ENCODE measurements around the gene FOXK1.
A peak's percentile ranks its signal among the peaks of the same experiment; 100 is the strongest.

GRCh38 chr7:4745265-4745919 lies 63.3 kb downstream of the FOXK1 start:
- no peak for TF ChIP-seq CTCF (IDR thresholded peaks at IDR 0.05)
- peak in 1 of 2 donors; percentile 12 for TF ChIP-seq POLR2A (IDR thresholded peaks at IDR 0.05)

All from sigmoid colon (tissue), 3 donors.